IMR-90 (cell line): ENCODE measurements around the gene CHST1. TPM values are rescaled to one million over a fixed set of nuclear protein-coding genes. Genes with fewer than 3 reads are reported as not detected.
A peak's percentile ranks its signal among the peaks of the same experiment; 100 is the strongest.

Source experiments
- ATAC-seq: fragments of 200-7000 bp; cut with Tn5 transposase; 2 replicates; pipeline ENCODE4 v1.9.1; 2020; ENCODE audit warnings: low read depth, mild to moderate bottlenecking, moderate library complexity
- BruUV-seq: library from RNA; stranded (reverse); fragments of 400-500 nt; replicated peaks from 2 replicates; lab custom pipeline; 2021; lab: Mats Ljungman, UMichigan
- CTCF ChIA-PET: fragments of 300-600 bp; formaldehyde crosslinking; extraction: SDS; loops from one replicate; lab custom pipeline; 2021; ENCODE audit warnings: antibody characterized with exemption; lab: Yijun Ruan, JAX
- POLR2A ChIA-PET: fragments of 300-600 bp; sonication (Branson Sonifier 250); formaldehyde crosslinking; loops from one replicate; lab custom pipeline; 2022; ENCODE audit warnings: antibody characterized with exemption; ENCODE audit not compliant: unreplicated experiment; lab: Charles Lee
- DNase-seq: peaks from one replicate; pipeline ENCODE4 v3.0.0; 2013
- H2AFZ ChIP-seq: replicated peaks from 2 replicates; pipeline ENCODE3; 2013; ENCODE audit warnings: low read length, mild to moderate bottlenecking; ENCODE audit not compliant: poor library complexity
- H2AK5ac ChIP-seq: 2 replicates; pipeline ENCODE4 v1.6.1; 2013; ENCODE audit warnings: low read depth, low read length, inconsistent platforms
- H2AK9ac ChIP-seq: replicated peaks from 2 replicates; pipeline ENCODE3; 2013; ENCODE audit warnings: mild to moderate bottlenecking, low read depth, low read length, moderate library complexity; ENCODE audit not compliant: poor library complexity
- H2BK120ac ChIP-seq: 2 replicates; pipeline ENCODE4 v1.6.1; 2013; ENCODE audit warnings: low read depth, low read length, inconsistent platforms
- H2BK15ac ChIP-seq: 3 replicates; pipeline ENCODE4 v1.6.1; 2013; ENCODE audit warnings: low read depth, low read length, inconsistent platforms
- H2BK20ac ChIP-seq: 2 replicates; pipeline ENCODE4 v1.6.1; 2013; ENCODE audit warnings: low read depth, mild to moderate bottlenecking, inconsistent platforms, low read length, moderate library complexity
- H2BK5ac ChIP-seq: 2 replicates; pipeline ENCODE4 v1.6.1; 2013; ENCODE audit warnings: mild to moderate bottlenecking, low read depth, low read length, inconsistent platforms; ENCODE audit not compliant: poor library complexity, severe bottlenecking
- H3K14ac ChIP-seq: replicated peaks from 2 replicates; pipeline ENCODE4 v1.6.1; 2013; ENCODE audit warnings: low read depth, low read length, inconsistent platforms
- H3K18ac ChIP-seq: 2 replicates; pipeline ENCODE4 v1.6.1; 2013; ENCODE audit warnings: low read depth, low read length, control low read depth
- H3K23ac ChIP-seq: 2 replicates; pipeline ENCODE4 v1.6.1; 2013; ENCODE audit warnings: low read depth, low read length, inconsistent platforms
- H3K27ac ChIP-seq: 2 replicates; pipeline ENCODE4 v1.5.1; 2013; ENCODE audit warnings: mild to moderate bottlenecking, control low read depth, low read length; ENCODE audit not compliant: insufficient read depth
- H3K27me3 ChIP-seq: 2 replicates; pipeline ENCODE4 v1.6.1; 2013; ENCODE audit warnings: low read length; ENCODE audit not compliant: control insufficient read depth, insufficient read depth
- H3K36me3 ChIP-seq: 2 replicates; pipeline ENCODE4 v1.6.1; 2013; ENCODE audit warnings: low read length, mixed read lengths; ENCODE audit not compliant: control insufficient read depth, insufficient read depth
- H3K4ac ChIP-seq: 2 replicates; pipeline ENCODE4 v1.6.1; 2013; ENCODE audit warnings: low read depth, low read length, inconsistent platforms
- H3K4me1 ChIP-seq: 2 replicates; pipeline ENCODE4 v1.6.1; 2013; ENCODE audit warnings: low read length, mixed read lengths; ENCODE audit not compliant: control insufficient read depth, insufficient read depth
- H3K4me2 ChIP-seq: 2 replicates; pipeline ENCODE4 v1.6.1; 2013; ENCODE audit warnings: low read depth, mild to moderate bottlenecking, control low read depth, low read length, moderate library complexity
- H3K4me3 ChIP-seq: 2 replicates; pipeline ENCODE4 v1.5.1; 2013; ENCODE audit warnings: low read depth, mild to moderate bottlenecking, control low read depth, low read length, moderate library complexity; ENCODE audit not compliant: insufficient read depth
- H3K56ac ChIP-seq: 2 replicates; pipeline ENCODE4 v1.6.1; 2013; ENCODE audit warnings: low read length, inconsistent platforms; ENCODE audit not compliant: insufficient read depth; ENCODE audit errors: extremely low read depth
- H3K79me1 ChIP-seq, 2 experiments: 2 replicates each; pipeline ENCODE4 v1.6.1; 2013; ENCODE audit warnings: low read length in 2 of 2, inconsistent platforms in 1 of 2, low read depth in 1 of 2
- H3K9ac ChIP-seq: 2 replicates; pipeline ENCODE4 v1.6.1; 2013; ENCODE audit warnings: low read depth, low read length, control low read depth
- H3K9me1 ChIP-seq: 2 replicates; pipeline ENCODE4 v1.6.1; 2013; ENCODE audit warnings: low read length, inconsistent platforms; ENCODE audit not compliant: insufficient read depth
- H3K9me3 ChIP-seq: 2 replicates; pipeline ENCODE4 v1.6.1; 2013; ENCODE audit warnings: low read length; ENCODE audit not compliant: control insufficient read depth, insufficient read depth
- H4K20me1 ChIP-seq: 2 replicates; pipeline ENCODE4 v1.6.1; 2013; ENCODE audit warnings: low read length, inconsistent platforms; ENCODE audit not compliant: insufficient read depth
- H4K5ac ChIP-seq: 2 replicates; pipeline ENCODE4 v1.6.1; 2013; ENCODE audit warnings: mild to moderate bottlenecking, low read depth, low read length, control low read depth
- H4K8ac ChIP-seq, 2 experiments: 2 replicates each; pipeline ENCODE4 v1.6.1; 2013; ENCODE audit warnings: low read depth in 2 of 2, low read length in 2 of 2, control low read depth in 1 of 2, inconsistent platforms in 1 of 2
- H4K91ac ChIP-seq: 2 replicates; pipeline ENCODE4 v1.6.1; 2013; ENCODE audit warnings: low read depth, low read length, inconsistent platforms; ENCODE audit not compliant: insufficient read depth
- BHLHE40 ChIP-seq: fragments of 150-350 bp; IDR thresholded peaks from 2 replicates; pipeline ENCODE4 v1.6.1; 2016; ENCODE audit warnings: mild to moderate bottlenecking, low read depth, low read length
- MAFK ChIP-seq: IDR thresholded peaks from 2 replicates; pipeline ENCODE4 v1.6.1; 2012; ENCODE audit warnings: low read depth, low read length, improper control_type of control experiment
- MAZ ChIP-seq: IDR thresholded peaks from 2 replicates; pipeline ENCODE4 v1.6.1; 2012; ENCODE audit warnings: low read depth, mild to moderate bottlenecking, low read length, improper control_type of control experiment, moderate library complexity, borderline replicate concordance
- NFE2L2 ChIP-seq: fragments of 150-350 bp; IDR thresholded peaks from 2 replicates; pipeline ENCODE4 v1.6.1; 2016; ENCODE audit warnings: low read depth, mild to moderate bottlenecking, low read length
- POLR2A ChIP-seq: IDR thresholded peaks from 2 replicates; pipeline ENCODE4 v1.6.1; 2012; ENCODE audit warnings: mild to moderate bottlenecking, low read depth, low read length
- RCOR1 ChIP-seq: IDR thresholded peaks from 2 replicates; pipeline ENCODE4 v1.6.1; 2012; ENCODE audit warnings: mild to moderate bottlenecking, low read length, improper control_type of control experiment; ENCODE audit not compliant: insufficient replicate concordance
- SMC3 ChIP-seq: fragments of 150-350 bp; IDR thresholded peaks from 2 replicates; pipeline ENCODE4 v1.6.1; 2016; ENCODE audit warnings: low read depth, mild to moderate bottlenecking, antibody characterized with exemption, low read length, moderate library complexity
- WGBS, 2 experiments: methylation state at CpG; one replicate each; pipeline versions ENCODE4 v1.1.5 to v1.1.7; 2013; ENCODE audit warnings: missing lambda C conversion rate in 2 of 2; ENCODE audit not compliant: insufficient read length in 1 of 2; ENCODE audit errors: extremely low coverage in 2 of 2; 5-methylcytosine and 5-hydroxymethylcytosine counted together
- dilution Hi-C: fragments of 300-500 bp; cut with HindIII; formaldehyde crosslinking; loops from one replicate; pipeline ENCODE4 v1.14.3; 2018; ENCODE audit warnings: low sequenced_read_pairs; ENCODE audit not compliant: unreplicated experiment
- in situ Hi-C: fragments of 300-500 bp; cut with MboI; formaldehyde crosslinking; loops from 3 replicates; pipeline ENCODE4 v1.14.3; 2019; ENCODE audit warnings: low sequenced_read_pairs, inconsistent platforms, mixed read lengths
- intact Hi-C: fragments of 100-400 bp; cut with micrococcal nuclease; formaldehyde crosslinking; loops from 2 replicates; pipeline ENCODE4 v1.10.0; 2022
- polyA plus RNA-seq, 3 experiments: library from polyadenylated mRNA; depleted of rRNA; stranded (reverse); fragments of >200 nt; gene quantifications; 2 replicates each; pipeline ENCODE4 v1.2.3, GENCODE V29; 2012; ENCODE audit warnings: low replicate concordance in 1 of 3
- total RNA-seq: library from RNA; depleted of rRNA; stranded (reverse); fragments of >200 nt; gene quantifications from 2 replicates; pipeline ENCODE4 v1.2.3, GENCODE V29; 2012

CHST1 gene
- total and polyA plus RNA-seq, 2 of the 4 experiments (the other 2 are of a cell fraction), result 0.21 TPM; not detected in 1

- Histone ChIP-seq H3K9ac (no peak overlapping the region), H4K20me1 (no peaks in the 10 kb centered on the region; the same call in 1 of the 2 replicates), H3K4me2 (no peak overlapping the region), H3K79me1 (no peaks in the 10 kb centered on the region), H4K8ac (no peak overlapping the region), H2AK9ac (no peak overlapping the region), H2BK15ac (no peak overlapping the region), H4K91ac (no peak overlapping the region), H2BK20ac (no peak overlapping the region), H3K36me3 (no peaks in the 10 kb centered on the region), H2BK120ac (no peak overlapping the region), H3K14ac (no peak overlapping the region), H3K23ac (no peak overlapping the region), H3K18ac (no peak overlapping the region), H2AK5ac (no peak overlapping the region), H3K4ac (no peak overlapping the region), H3K27me3 (peaks cover 25% of the 10 kb centered on the region; the same call in 1 of the 2 replicates), H3K9me1 (no peaks in the 10 kb centered on the region), H3K56ac (no peak overlapping the region), H4K5ac (no peak overlapping the region), H2AFZ (peak overlapping the region; percentile 71), H3K4me3 (no peak overlapping the region), H2BK5ac (no peak overlapping the region), H3K9me3 (no peaks in the 10 kb centered on the region), H3K27ac (no peak overlapping the region), H3K4me1 (peaks cover 4% of the 10 kb centered on the region; the same call in 1 of the 2 replicates)
- BruUV-seq, result no TSS peak
- CTCF ChIA-PET, result interaction anchor here (1.3 kb wide), 1 partner anchor 113 kb away, joined by 4 read pairs; no protein-coding TSS in a partner anchor
- peak; percentile 45 for DNase-seq
- no peak for TF ChIP-seq MAFK
- TF ChIP-seq MAZ, result 0 out of 2 replicates have a peak, but pooled peaks have one; percentile 11
- no peak for TF ChIP-seq SMC3
- TF ChIP-seq POLR2A, result no peak
- TF ChIP-seq NFE2L2, result no peak
- no peak for TF ChIP-seq BHLHE40
- no peak for TF ChIP-seq RCOR1
- dilution Hi-C loops (no loop called here), intact Hi-C loops (no loop called here), in situ Hi-C loops (no loop called here)
- peak; percentile 38 for ATAC-seq
- WGBS, 2 experiments, result 28% methylated on average over 7 of the region's 19 CpGs; no CpG with 5 or more reads in 1 of the 2 experiments
- POLR2A ChIA-PET, result no interaction called here
These were observed 7.0 kb downstream of the CHST1 start for GRCh38 chr11:45658292-45658991.
